Measurements from ENCODE around the gene MAD1L1.
"Not testable (repeated sequence)": the region's sequence is repeated elsewhere in the genome, so short reads cannot be mapped to it uniquely, and the experiment has no call there.

Gene MAD1L1

GRCh38 chr7:2044883-2045471, 187.8 kb downstream of the MAD1L1 start:
- DNase-seq (ENCODE audit: low read depth): no peak

GRCh38 chr7:2044311-2044882, 188.3 kb downstream of the MAD1L1 start:
- no peak for DNase-seq (ENCODE audit: low read depth)

GRCh38 chr7:2043316-2044039, 189.3 kb downstream of the MAD1L1 start:
- DNase-seq (ENCODE audit: low read depth): no peak

GRCh38 chr7:2042650-2043049, 190.1 kb downstream of the MAD1L1 start:
- no peak for DNase-seq (ENCODE audit: low read depth)

GRCh38 chr7:2041496-2042367, 191.0 kb downstream of the MAD1L1 start:
- DNase-seq (ENCODE audit: low read depth): no peak

- DNase-seq (ENCODE audit: low read depth): no peak
Observed at GRCh38 chr7:2040893-2041270, 191.9 kb downstream of the MAD1L1 start.

- no peak for DNase-seq (ENCODE audit: low read depth)
Observed at GRCh38 chr7:2040201-2040892, 192.4 kb downstream of the MAD1L1 start.

- DNase-seq (ENCODE audit: low read depth): no peak
Observed at GRCh38 chr7:2038931-2039728, 193.6 kb downstream of the MAD1L1 start.

- DNase-seq (ENCODE audit: low read depth): no peak
Observed at GRCh38 chr7:2037808-2038522, 194.8 kb downstream of the MAD1L1 start.

- DNase-seq (ENCODE audit: low read depth): no peak
Observed at GRCh38 chr7:2037301-2037807, 195.4 kb downstream of the MAD1L1 start.

GRCh38 chr7:2036786-2037185, 196.0 kb downstream of the MAD1L1 start:
- DNase-seq (ENCODE audit: low read depth): no peak

GRCh38 chr7:2036201-2036600, 196.5 kb downstream of the MAD1L1 start:
- not testable (repeated sequence) for DNase-seq (ENCODE audit: low read depth)

GRCh38 chr7:2034291-2035201, 198.2 kb downstream of the MAD1L1 start:
- DNase-seq (ENCODE audit: low read depth): no peak

GRCh38 chr7:2033586-2034135, 199.1 kb downstream of the MAD1L1 start:
- no peak for DNase-seq (ENCODE audit: low read depth)

- no peak for DNase-seq (ENCODE audit: low read depth)
Observed at GRCh38 chr7:2032876-2033407, 199.8 kb downstream of the MAD1L1 start.

GRCh38 chr7:2032030-2032875, 200.5 kb downstream of the MAD1L1 start:
- DNase-seq (ENCODE audit: low read depth): no peak

GRCh38 chr7:2031451-2031845, 201.3 kb downstream of the MAD1L1 start:
- no peak for DNase-seq (ENCODE audit: low read depth)

Measured in stimulated activated CD8-positive, alpha-beta memory T cell treated with anti-CD3 and anti-CD28 coated beads, Interleukin-12 subunit alpha, Interleukin-12 subunit beta, amount 100 ng/mL, for 1 hour (primary cell).